ENCODE measurements around the gene TPMT.

DNA sequence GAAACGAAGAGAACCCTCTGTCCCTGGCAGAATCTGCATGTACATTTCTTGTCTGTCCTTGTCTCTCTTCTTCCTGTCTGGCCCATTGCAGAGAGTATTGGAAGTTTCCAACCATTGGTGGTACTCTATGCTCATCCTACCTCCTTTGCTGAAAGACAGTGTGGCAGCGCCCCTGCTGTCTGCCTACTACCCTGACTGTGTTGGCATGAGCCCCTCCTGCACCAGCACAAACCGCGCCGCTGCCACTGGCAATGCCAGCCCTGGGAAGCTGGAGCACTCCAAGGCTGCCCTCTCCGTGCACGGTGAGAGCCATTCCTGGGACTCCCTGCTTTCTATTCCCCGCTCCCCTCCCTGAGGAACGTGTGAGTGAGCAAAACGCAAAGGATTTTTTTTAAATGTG, 32.8 kb upstream of the TPMT start:
- TF ChIP-seq, protein P1, sequence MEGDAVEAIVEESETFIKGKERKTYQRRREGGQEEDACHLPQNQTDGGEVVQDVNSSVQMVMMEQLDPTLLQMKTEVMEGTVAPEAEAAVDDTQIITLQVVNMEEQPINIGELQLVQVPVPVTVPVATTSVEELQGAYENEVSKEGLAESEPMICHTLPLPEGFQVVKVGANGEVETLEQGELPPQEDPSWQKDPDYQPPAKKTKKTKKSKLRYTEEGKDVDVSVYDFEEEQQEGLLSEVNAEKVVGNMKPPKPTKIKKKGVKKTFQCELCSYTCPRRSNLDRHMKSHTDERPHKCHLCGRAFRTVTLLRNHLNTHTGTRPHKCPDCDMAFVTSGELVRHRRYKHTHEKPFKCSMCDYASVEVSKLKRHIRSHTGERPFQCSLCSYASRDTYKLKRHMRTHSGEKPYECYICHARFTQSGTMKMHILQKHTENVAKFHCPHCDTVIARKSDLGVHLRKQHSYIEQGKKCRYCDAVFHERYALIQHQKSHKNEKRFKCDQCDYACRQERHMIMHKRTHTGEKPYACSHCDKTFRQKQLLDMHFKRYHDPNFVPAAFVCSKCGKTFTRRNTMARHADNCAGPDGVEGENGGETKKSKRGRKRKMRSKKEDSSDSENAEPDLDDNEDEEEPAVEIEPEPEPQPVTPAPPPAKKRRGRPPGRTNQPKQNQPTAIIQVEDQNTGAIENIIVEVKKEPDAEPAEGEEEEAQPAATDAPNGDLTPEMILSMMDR (CRISPR knock-in tag; IDR thresholded peaks at IDR 0.05), result no peak
- TF ChIP-seq POLR2AphosphoS5 (IDR thresholded peaks at IDR 0.05; ENCODE audit: low read depth, low read length), result no peak
- TF ChIP-seq, protein P2, sequence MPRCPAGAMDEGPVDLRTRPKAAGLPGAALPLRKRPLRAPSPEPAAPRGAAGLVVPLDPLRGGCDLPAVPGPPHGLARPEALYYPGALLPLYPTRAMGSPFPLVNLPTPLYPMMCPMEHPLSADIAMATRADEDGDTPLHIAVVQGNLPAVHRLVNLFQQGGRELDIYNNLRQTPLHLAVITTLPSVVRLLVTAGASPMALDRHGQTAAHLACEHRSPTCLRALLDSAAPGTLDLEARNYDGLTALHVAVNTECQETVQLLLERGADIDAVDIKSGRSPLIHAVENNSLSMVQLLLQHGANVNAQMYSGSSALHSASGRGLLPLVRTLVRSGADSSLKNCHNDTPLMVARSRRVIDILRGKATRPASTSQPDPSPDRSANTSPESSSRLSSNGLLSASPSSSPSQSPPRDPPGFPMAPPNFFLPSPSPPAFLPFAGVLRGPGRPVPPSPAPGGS (CRISPR knock-in tag; IDR thresholded peaks at IDR 0.05), result no peak
- no peak for TF ChIP-seq JUN (CRISPR knock-in tag; IDR thresholded peaks at IDR 0.05)
- TF ChIP-seq, protein P3, sequence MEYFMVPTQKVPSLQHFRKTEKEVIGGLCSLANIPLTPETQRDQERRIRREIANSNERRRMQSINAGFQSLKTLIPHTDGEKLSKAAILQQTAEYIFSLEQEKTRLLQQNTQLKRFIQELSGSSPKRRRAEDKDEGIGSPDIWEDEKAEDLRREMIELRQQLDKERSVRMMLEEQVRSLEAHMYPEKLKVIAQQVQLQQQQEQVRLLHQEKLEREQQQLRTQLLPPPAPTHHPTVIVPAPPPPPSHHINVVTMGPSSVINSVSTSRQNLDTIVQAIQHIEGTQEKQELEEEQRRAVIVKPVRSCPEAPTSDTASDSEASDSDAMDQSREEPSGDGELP (IDR thresholded peaks at IDR 0.05; ENCODE audit: borderline replicate concordance, low read depth), result no peak
- TF ChIP-seq PHF5A (CRISPR knock-in tag; IDR thresholded peaks at IDR 0.05; ENCODE audit: low read depth, unreplicated experiment), result no peak
- TF ChIP-seq PHF21A (CRISPR knock-in tag; IDR thresholded peaks at IDR 0.05), result no peak
- TF ChIP-seq NFIC (IDR thresholded peaks at IDR 0.05; ENCODE audit: low read length), result no peak

All from HepG2 (cell line).